Measurements from ENCODE around the gene THSD4. TPM values are rescaled to one million over a fixed set of nuclear protein-coding genes. Genes with fewer than 3 reads are reported as not detected.

The THSD4 gene
- polyA plus RNA-seq, 2 of the 4 experiments (the other 2 are of a cell fraction) = 15.8 to 40.7 TPM

- TF ChIP-seq NPAS2 (CRISPR knock-in tag; IDR thresholded peaks at IDR 0.05; ENCODE audit: borderline replicate concordance) = no peak
- no peak for TF ChIP-seq ESRRA (IDR thresholded peaks at IDR 0.05; ENCODE audit: borderline replicate concordance, low read length)
- no peak for TF ChIP-seq E2F6 (IDR thresholded peaks at IDR 0.05; ENCODE audit: borderline replicate concordance, low read depth)
- no peak for TF ChIP-seq POLR2AphosphoS2 (conservative IDR thresholded peaks at IDR 0.05; ENCODE audit: low read length)
- no peak for TF ChIP-seq KDM1A (IDR thresholded peaks at IDR 0.05; ENCODE audit: low read depth)
- TF ChIP-seq FOSB (CRISPR knock-in tag; IDR thresholded peaks at IDR 0.05) = no peak
These were observed 144.6 kb downstream of the THSD4 start (continued) for GRCh38 chr15:71259866-71260265.

GRCh38 chr15:71261418-71261817, 146.1 kb downstream of the THSD4 start:
- WGBS (ENCODE audit: missing lambda C conversion rate) = 95% methylated on average over 2 of the region's 2 CpGs
- no peak overlapping the region for H3K4me3 ChIP-seq
- DNase-seq (ENCODE audit: low read depth in 1 of 2, low spot score in 1 of 2) (no peak), ATAC-seq (no peak), FAIRE-seq (no peak)
- CTCF ChIA-PET = no interaction called here
- H3K27ac ChIP-seq = 0 out of 6 replicates have a peak overlapping the region, but pooled peaks of 1 of the 2 experiments have one; percentile 3
- POLR2A ChIA-PET = no interaction called here
- H3K9me3 ChIP-seq = peaks cover 13% of the 10 kb centered on the region; the same call in 1 of the 3 replicates
- H3K4me2 ChIP-seq = no peak overlapping the region
- H3K4me1 ChIP-seq = no peaks in the 10 kb centered on the region
- no peak for TF ChIP-seq ZNF302 (CRISPR knock-in tag; IDR thresholded peaks at IDR 0.05)
- TF ChIP-seq TP53 (CRISPR knock-in tag; IDR thresholded peaks at IDR 0.05) = no peak
- TF ChIP-seq EHMT2 (IDR thresholded peaks at IDR 0.05; ENCODE audit: low read depth) = no peak

DNA sequence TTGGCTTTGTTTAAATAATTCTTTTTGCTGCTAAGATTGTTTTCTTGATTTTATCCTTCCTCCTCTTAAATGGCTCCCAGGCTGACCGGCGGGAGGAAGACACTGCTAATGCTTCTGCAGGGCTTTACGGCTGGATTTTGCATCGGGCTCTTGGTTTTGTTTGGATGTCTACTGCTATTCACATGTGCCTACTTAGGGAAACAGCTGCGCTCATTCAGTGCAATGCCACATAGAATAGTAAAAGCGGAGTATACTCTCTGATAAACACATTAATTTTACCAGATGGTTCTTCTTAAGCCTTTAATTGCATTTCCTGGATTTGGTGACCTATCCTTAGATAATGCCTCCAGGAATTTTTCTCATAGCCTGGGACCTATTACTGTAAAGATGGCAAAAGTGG, 146.6 kb downstream of the THSD4 start:
- Histone ChIP-seq H3K27ac (no peak overlapping the region), H3K4me3 (no peak overlapping the region), H3K9me3 (peaks cover 13% of the 10 kb centered on the region; the same call in 1 of the 3 replicates), H3K4me2 (no peak overlapping the region), H3K4me1 (no peaks in the 10 kb centered on the region)
- 73% methylated on average over 6 of the region's 6 CpGs for WGBS (ENCODE audit: missing lambda C conversion rate)
- FAIRE-seq (no peak), ATAC-seq (no peak), DNase-seq (ENCODE audit: low read depth in 1 of 2, low spot score in 1 of 2) (no peak)
- POLR2A ChIA-PET = no interaction called here
- CTCF ChIA-PET = interaction anchor here (0.6 kb wide), 1 partner anchor 31 kb away, joined by 3 read pairs; no protein-coding TSS in a partner anchor
- TF ChIP-seq FOSL2 (IDR thresholded peaks at IDR 0.05) (no peak), FOSL2 (CRISPR knock-in tag; IDR thresholded peaks at IDR 0.05) (no peak), RNF2 (IDR thresholded peaks at IDR 0.05; ENCODE audit: borderline replicate concordance, low read depth) (no peak), CHD4 (IDR thresholded peaks at IDR 0.05; ENCODE audit: borderline replicate concordance) (no peak), HMGXB4 (CRISPR knock-in tag; IDR thresholded peaks at IDR 0.05; ENCODE audit: borderline replicate concordance) (no peak), FOSB (CRISPR knock-in tag; IDR thresholded peaks at IDR 0.05) (no peak), CBX8 (IDR thresholded peaks at IDR 0.05) (no peak), FOXS1 (CRISPR knock-in tag; IDR thresholded peaks at IDR 0.05) (no peak), ZSCAN20 (CRISPR knock-in tag; IDR thresholded peaks at IDR 0.05) (no peak), USF2 (IDR thresholded peaks at IDR 0.05) (no peak), NR3C1 (IDR thresholded peaks at IDR 0.05) (no peak), E2F6 (IDR thresholded peaks at IDR 0.05; ENCODE audit: borderline replicate concordance, low read depth) (no peak), RAD21 (conservative IDR thresholded peaks at IDR 0.05 in 1 of 2, IDR thresholded peaks at IDR 0.05 in 1 of 2) (no peak), CHD2 (IDR thresholded peaks at IDR 0.05; ENCODE audit: low read length, partially characterized antibody) (no peak), REST (IDR thresholded peaks at IDR 0.05) (no peak), ZNF302 (CRISPR knock-in tag; IDR thresholded peaks at IDR 0.05) (no peak)
- TF ChIP-seq, protein P1, sequence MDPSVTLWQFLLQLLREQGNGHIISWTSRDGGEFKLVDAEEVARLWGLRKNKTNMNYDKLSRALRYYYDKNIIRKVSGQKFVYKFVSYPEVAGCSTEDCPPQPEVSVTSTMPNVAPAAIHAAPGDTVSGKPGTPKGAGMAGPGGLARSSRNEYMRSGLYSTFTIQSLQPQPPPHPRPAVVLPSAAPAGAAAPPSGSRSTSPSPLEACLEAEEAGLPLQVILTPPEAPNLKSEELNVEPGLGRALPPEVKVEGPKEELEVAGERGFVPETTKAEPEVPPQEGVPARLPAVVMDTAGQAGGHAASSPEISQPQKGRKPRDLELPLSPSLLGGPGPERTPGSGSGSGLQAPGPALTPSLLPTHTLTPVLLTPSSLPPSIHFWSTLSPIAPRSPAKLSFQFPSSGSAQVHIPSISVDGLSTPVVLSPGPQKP (IDR thresholded peaks at IDR 0.05; ENCODE audit: low read depth, low read length) = no peak
- TF ChIP-seq, protein P2, sequence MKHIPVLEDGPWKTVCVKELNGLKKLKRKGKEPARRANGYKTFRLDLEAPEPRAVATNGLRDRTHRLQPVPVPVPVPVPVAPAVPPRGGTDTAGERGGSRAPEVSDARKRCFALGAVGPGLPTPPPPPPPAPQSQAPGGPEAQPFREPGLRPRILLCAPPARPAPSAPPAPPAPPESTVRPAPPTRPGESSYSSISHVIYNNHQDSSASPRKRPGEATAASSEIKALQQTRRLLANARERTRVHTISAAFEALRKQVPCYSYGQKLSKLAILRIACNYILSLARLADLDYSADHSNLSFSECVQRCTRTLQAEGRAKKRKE (CRISPR knock-in tag; IDR thresholded peaks at IDR 0.05; ENCODE audit: low read depth) = no peak

Measured in A549 (cell line).